Head of caudate nucleus (tissue), 42 donors: Measurements from ENCODE around the gene TPPP.
"Not testable (repeated sequence)": the region's sequence is repeated elsewhere in the genome, so short reads cannot be mapped to it uniquely, and the experiment has no call there.

Experiments used
- DNase-seq, 42 donors: peaks; one replicate each; pipeline versions ENCODE4 v3.0.0 to v3.0.0-alpha.2; 2020 to 2021; ENCODE audit warnings: mixed read lengths in 7 of 42
- intact Hi-C: fragments of 100-400 bp; cut with DNase I; formaldehyde crosslinking; loops from one replicate; pipeline ENCODE4 v1.15.0; 2022

Gene TPPP

DNA sequence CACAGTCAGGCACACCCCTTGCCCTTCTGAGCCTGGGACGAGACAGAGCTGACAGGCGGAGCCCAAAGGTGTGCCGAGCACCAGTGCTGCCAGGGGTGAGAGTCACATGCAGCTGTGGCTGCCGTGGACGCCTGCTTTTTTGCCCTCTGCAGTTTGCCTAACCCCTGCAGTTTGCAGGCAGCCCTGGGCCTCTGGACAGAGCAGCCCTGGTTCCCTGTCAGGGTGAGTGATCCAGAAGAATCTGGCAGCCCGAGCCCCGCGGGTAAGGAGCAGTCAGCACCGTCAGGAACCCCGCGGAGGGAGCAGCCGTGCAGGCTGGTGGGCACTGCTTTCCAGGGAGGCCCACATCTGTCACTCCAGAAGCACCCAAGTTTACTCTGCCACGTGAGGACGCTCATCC, 50.7 kb downstream of the TPPP start:
- intact Hi-C loops, result no loop called here
- peak in 1 of 42 donors; percentile 26 for DNase-seq

DNA sequence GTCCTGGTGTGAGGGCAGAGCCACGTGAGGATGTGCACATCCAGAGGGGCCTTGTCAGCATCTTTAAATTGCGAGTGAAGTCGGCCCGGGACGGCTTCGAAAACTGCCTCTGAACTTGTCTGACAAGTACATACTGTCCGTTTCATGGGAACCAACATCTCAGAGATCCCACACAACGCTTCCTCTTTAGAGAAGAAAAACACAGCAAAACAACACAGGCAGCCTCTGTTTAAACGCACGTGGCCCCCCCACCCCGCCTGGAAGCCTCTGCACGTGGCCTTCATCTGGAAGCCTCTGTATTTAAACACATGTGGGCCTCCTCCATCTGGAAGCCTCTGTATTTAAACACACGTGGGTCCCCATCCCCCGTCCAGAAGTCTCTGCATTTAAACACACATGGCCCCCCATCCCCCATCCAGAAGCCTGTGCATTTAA, 51.8 kb downstream of the TPPP start:
- intact Hi-C loops, result no loop called here
- peak in 1 of 42 donors; percentile 39 for DNase-seq

DNA sequence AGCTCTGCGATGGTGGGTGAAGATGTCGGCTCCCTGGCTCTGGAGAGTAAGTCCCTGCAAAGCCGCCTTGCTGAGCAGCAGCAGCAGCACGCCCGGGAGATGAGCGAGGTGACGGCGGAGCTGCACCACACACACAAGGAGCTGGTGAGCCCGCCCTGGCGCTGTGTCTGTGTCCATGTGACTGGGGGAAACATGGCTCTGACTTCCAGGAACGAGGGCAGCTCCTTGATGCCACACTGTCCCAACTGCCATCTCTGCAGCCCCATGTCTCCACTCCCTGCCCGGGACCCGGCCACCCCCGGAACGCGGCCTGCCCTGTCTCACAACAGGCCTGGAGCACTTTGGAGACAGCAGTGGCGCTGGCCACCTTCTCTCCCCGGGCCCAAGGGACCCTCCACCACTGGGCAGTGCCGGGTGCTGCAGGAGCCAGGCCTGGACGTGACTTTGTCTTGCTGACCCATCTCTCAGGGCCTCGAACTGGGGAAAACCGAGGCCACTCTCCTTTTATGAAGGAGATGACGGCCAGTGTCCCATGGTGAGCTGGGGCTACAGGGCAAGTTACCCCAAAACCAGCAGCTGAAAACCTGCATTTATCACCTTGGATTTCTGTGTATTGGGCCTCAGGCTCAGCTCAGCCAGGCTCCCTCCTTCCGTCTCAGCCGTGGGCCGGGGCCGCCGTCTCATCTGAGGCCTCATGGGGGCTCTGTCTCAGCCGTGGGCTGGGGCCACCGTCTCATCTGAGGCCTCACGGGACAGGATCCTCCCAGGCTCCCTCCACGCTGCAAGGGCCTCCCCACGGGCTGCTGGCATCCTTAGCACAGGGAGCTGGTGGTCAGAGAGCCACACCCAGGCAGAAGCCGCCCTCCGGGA, 52.5 kb downstream of the TPPP start:
- intact Hi-C loops, result no loop called here
- peak in 3 of 42 donors; percentile 20 to 31 (median 26) for DNase-seq

DNA sequence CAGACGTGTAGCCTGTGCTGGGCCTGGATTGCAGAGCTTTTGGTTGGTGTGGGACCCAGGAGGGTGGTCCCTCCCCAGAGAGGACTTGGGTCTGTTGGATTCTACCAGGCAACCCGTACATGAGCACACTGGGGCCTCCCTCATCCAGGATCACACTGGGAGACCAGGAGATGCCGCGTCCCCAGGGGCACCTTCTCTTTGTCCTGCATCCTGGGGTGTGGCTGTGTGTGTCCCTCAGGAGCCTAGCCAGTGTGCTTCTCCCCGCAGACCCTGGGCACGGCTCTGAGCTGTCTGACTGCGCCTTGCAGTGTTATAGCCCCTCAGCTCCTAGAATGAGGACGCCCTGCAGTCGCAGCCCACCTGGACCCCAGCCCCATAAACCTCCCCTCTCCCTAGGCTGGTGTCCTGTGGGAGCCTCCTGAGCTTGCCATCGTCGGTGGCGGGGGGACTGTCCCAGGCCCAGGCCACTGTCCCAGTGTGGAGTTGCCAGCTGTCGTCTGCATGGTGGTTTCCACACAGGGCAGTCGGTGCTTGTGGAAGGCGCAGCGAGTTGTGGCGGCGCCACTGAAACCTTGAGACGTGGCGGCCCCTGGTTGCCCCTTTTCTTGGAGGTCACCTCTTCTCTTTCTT, 53.5 kb downstream of the TPPP start:
- peak in 3 of 42 donors; percentile 3 to 23 (median 17) for DNase-seq
- intact Hi-C loops, result no loop called here

DNA sequence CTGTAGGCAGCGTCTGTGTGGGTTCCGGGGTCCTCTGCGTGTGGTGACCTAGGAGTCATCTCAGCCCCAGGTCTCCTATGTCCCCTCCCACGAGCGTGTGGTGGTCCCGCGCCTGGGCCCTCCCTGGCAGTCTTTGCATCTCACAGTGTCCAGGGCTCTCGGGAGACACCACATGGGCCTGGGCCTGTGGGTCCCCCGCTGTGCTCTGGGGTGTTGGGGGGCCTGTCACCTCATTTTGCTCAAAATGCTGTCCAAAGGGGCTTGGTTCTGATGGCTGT, 54.0 kb downstream of the TPPP start:
- DNase-seq, result peak in 1 of 42 donors; percentile 28
- intact Hi-C loops, result no loop called here

DNA sequence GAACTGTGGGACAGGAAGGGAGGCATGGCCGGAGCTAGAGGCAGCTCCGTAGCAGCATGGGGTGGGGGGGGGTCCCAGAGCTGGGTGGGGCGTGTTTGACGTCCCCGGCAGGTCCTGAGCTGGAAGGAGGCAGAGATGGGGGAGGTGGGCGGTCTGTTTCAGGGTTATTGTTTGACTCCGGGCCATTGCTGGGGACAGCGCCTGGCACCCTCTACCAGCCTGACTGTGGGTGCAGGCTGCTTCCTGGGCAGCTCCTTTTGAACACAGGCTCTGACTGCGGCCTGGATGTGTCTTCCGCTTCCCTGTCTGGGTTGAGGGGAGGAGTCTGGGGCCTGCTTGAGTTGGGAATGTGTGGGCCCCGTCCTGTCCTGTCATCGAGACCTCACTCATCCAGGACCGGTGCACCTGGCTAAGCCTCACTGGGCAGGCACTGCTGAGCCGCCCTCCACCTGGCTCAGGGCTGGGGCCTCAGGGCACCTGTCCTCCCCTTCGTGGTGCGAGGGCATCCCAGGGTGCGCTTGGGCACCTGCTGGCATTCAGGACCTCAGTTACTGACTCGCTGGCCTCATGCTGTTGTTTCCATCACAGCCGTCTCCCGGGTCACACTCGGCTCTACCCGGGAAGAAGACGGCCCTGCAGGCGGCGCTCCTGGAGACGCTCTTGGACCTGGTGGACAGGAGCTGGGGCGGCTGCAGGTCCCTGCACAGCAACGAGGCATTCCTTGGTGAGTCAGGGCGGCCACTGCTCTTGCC, 54.5 kb downstream of the TPPP start:
- DNase-seq, result peak in 4 of 42 donors; percentile 5 to 34 (median 26)
- intact Hi-C loops, result no loop called here

DNA sequence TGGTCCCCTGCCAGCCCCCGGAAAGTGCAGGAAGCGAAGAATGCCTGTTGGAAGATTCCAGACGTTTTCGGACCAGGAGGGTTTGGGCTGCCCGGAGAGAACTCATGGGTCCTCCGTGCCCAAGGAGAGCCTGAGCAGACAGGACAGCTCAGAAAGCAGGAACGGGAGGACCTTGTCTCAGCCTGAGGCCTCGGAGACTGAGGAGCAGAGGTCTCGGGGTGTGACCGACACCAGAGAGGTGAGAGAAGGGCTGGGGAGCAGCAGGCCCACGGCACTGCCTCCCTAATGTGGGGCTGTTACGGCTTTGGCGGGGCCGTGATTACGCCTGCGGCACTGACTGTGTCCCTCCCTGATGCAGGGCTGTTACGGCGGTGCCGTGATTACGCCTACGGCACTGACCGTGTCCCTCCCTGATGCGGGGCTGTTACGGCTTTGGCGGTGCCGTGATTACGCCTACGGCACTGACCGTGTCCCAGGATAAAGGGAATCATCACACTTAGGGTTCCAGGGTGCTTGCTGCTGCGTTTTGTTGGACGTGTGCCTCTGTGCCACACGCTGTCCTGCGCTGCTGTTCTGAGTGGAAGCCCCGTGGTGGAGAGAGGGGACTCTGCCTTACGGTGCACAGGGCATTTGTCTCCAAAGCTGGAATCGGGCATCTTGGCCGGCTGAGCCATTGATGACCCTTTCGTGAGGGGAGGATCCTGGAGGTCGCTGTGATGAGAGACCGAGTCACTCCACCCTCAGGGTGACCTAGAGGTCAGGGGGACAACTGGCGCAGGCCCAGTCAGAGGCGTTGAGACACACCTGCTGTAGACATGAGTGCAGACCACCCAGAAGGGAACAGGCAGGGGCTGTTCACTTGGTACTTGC, 55.3 kb downstream of the TPPP start:
- peak in 3 of 42 donors; percentile 22 to 41 (median 26) for DNase-seq
- intact Hi-C loops, result no loop called here

DNA sequence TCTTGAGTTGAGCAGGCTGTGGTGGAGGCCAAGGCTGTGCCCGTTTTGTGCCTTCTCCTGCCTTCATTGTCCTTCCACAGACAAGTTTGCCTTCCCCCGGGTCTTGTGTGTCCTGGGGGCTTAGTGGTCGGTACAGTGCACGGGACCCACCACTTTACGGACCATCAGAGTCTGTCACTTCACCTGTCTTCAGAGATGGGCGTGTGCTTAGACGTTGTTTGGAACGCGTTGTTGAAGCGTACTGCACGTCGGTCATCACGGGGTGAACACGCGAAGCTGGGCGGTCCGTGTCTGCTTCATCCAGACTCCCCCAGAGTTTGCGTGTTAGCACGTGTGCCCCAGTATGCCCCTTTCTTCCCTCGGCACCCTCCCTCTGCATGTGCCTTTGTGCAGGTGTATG, 56.2 kb downstream of the TPPP start:
- peak in 3 of 42 donors; percentile 10 to 24 (median 10) for DNase-seq
- intact Hi-C loops, result no loop called here

DNA sequence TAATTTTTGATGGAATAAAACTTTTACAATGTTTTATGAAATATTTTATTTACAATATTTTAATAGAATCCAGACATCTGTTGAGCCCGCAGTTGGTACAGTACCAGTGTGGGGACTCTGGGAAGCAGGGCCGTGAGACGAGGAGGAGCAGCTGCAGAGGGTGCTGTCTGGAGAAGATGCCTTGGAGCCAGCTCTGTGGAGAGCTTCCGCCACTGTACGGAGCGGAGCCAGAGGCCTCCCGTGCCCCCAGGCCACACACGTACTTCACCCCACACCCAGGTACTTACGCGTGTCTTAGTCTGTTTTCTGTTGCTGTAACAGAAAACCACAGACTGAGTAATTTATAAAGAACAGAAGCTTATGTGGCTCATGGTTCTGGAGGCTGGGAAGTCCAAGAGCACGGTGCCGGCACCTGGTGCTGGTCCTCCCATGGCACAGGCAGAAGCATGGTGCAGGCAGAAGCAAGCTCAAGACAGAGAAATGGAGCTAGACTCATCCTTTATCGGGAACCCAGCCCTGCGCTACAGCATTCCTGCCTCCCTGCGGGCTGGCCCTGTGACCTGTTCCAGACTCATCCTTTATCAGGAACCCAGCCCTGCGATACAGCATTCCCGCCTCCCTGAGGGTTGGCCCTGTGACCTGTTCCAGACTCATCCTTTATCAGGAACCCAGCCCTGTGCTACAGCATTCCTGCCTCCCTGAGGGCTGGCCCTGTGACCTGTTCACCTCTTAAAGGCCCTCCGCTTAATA, 57.7 kb downstream of the TPPP start:
- intact Hi-C loops, result no loop called here
- DNase-seq, result peak in 2 of 42 donors; percentile 6 to 14

DNA sequence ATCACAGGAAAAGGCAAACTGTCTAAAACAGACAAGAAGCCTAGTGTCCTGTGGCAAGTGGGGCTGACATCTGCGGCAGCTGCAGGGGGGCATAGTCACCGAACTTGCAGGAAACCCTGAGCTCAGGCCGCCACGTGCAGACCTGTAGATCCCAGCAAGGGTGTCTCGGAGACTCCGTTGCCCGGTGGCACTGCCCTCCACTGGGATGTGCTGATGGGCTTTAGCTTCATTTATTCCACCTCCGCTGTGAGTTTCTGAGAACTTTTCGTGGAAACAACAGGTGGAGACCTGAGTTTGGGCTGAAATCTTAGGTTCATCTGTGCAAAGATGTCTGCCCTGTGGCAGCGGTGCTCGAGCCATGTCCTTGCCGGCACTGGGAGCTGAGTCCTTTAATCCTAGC, 59.0 kb downstream of the TPPP start:
- intact Hi-C loops, result no loop called here
- peak in 3 of 42 donors; percentile 15 to 36 (median 20) for DNase-seq

DNA sequence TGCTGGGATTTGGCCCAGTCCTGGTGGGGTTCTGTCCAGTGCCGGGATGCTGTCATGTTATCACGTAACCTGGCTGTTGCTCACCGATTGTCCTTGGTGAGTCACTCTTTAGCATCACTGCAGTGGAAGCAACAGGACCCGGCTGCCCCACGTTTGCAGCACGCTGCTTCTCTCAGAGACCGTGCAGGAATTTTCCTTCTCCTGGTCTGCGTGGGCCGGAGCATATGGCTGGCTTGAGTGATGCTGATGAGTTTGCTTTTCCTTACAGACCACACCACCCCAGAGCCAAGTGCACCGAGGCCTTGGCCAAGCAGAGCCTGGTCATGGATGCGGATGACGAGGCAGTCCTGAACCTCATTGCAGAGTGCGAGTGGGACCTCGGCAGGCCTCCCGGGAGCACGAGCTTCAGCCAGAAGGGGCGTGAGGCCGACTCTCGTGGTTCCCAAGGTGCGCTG, 59.6 kb downstream of the TPPP start:
- intact Hi-C loops, result no loop called here
- peak in 3 of 42 donors; percentile 3 to 35 (median 25) for DNase-seq

DNA sequence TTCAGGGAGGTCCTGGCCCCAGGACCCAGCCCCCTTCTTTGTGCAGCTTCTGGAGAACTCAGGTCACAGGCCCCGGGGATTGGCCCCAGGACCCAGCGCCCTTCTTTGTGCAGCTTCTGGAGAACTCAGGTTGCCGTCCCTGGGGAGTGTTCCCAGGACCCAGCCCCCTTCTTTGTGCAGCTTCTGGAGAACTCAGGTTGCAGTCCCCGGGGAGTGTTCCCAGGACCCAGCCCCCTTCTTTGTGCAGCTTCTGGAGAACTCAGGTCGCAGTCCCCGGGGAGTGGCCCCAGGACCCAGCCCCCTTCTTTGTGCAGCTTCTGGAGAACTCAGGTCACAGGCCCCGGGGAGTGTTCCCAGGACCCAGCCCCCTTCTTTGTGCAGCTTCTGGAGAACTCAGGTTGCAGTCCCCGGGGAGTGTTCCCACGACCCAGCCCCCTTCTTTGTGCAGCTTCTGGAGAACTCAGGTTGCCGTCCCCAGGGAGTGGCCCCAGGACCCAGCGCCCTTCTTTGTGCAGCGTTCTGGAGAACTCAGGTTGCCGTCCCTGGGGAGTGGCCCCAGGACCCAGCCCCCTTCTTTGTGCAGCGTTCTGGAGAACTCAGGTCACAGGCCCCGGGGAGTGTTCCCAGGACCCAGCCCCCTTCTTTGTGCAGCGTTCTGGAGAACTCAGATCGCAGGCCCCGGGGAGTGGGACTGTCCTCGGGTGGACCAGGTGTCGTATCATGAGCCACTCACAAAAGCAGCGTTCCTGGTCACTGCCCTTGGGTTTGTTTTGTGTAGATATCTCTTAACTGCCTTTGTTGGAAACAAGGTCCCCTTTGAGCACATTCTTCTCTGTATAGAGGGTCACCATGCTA, 64.6 kb downstream of the TPPP start:
- intact Hi-C loops, result not testable (repeated sequence)
- peak in 3 of 42 donors; percentile 3 to 31 (median 13) for DNase-seq

DNA sequence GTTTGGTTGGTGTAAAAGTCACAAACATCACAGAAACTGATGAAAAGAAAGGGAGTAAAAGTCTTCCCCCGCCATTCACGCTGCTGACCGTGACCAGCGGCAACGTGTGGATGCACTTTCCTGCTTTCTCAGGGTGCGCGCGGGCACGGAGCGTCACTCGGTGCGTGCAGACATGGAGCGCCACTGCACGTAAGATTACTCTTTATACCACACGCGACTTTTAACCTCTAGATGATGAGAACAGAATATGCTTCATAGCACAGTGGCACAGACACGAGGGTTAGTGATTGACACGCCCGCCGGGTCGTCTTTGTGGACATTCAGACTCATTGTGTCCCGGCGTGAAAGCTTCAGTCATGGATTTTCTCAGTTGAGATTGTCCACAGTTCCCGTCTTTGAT, 65.3 kb downstream of the TPPP start:
- intact Hi-C loops, result no loop called here
- DNase-seq, result no peak

DNA sequence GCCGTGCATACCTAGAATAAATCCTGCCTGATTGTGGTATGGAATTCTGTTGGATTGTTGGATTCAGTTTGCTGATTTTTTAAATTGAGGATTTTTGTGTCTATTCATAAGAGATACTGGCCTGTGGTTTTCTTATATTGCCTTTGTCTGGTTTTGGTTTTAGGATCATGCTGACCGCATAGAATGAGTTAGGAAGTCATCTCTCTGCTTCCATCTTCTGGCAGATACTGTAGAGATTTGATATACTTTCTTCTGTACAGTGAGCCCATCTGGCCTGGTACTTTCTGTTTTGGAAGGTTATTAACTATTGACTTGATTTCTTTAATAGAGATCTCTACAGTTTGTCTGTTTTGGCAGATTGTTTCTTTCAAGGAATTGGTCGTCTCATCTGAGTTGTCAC, 66.3 kb downstream of the TPPP start:
- intact Hi-C loops, result no loop called here
- no peak for DNase-seq

DNA sequence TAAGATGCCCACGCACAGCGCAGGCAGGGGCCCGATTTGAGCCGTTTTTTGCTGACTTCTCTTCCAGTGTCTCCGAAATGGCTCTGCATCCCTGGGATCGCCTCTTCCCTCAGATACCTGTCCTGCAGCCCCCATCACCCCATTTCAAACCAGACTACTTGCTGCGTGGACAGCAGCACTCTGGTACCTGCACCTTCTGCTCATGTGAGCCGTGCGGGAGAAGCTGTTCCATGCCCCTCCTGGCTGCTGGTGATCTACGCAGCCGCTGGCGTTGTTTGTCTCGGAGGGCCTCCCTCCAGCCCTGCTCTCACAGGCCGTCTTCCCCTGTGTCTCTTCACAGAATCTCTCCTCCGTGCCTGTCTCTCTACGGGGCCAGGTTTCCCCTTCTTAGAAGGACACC, 67.6 kb downstream of the TPPP start:
- no peak for DNase-seq
- intact Hi-C loops, result no loop called here

DNA sequence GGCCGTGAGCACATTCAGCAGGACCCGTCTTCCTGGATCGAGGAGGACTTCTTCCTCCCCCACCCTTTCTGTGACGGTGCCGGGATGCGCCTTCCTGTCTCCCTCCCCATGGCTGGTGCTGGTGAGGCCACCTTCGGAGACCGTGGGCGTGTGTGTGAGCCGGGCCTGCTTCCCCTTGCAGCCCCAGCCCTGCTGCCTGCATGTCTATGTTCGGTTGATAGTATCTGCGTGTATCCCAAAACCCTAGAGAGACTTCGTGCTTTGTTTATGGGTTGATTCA, 68.3 kb downstream of the TPPP start:
- DNase-seq, result peak in 1 of 42 donors; percentile 5
- intact Hi-C loops, result no loop called here

DNA sequence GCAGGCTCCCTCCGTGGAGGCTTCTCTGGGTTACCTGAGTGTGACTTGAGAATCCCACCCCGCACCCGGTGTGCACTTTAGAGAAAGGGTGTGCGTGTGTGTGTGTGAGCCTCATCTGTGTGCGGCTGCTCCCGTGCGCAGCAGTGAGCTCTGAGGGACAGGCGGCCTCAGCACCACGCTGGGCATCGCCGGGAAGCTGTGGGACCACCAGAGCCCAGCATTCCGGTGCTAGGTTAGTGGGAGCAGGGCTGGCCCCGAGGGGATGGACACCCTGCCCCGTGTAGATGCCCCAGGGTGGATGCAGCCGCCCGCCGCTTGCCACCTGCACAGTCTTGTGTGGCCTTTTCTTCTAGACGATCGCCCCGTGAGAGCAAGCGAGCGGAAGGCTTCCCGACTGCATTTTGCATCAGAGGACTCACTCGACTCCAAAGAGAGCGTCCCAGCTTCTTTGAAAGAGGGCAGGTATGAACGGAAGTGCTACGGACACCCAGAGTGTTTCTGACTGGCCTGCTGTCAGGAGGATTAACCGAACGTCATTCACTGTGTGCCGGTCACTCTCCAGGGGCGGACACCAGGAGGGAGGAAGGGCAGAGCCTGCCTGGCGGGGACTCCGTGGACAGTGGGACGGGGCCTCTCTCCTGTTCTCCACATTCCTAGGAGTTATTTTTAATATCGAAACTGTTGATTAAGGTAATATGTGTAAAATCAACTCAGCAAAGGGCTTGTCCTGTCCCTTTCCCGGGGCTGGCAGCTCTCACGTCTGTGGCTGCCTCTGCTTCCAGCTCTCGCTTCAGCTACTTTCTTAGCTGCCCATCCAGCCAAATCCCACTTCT, 68.8 kb downstream of the TPPP start:
- DNase-seq, result peak in 2 of 42 donors; percentile 5 to 28

More for the DNA sequence above, 68.8 kb downstream of the TPPP start:
- intact Hi-C loops, result no loop called here
